Adrenal gland (tissue), 5 donors: Measurements from ENCODE around the gene CACNA1D.

Source experiments
- CTCF ChIP-seq, 6 experiments: fragments of 450-650 bp in 4 of 6; fragments of 200-600 bp in 2 of 6; sonication (generic) in 1 of 6; IDR thresholded peaks; 1 replicate in 5 of 6; 2 replicates in 1 of 6; pipeline versions ENCODE4 v1.5.1 to v1.8.0; 2016 to 2021; ENCODE audit warnings: antibody characterized with exemption in 6 of 6, mild to moderate bottlenecking in 2 of 6, moderate library complexity in 1 of 6
- POLR2A ChIP-seq, 2 donors: fragments of 450-650 bp; IDR thresholded peaks; one replicate each; pipeline ENCODE4 v1.6.1; 2017; ENCODE audit warnings: antibody characterized with exemption in 2 of 2, mild to moderate bottlenecking in 2 of 2, moderate library complexity in 1 of 2
- donor health status: DM: no; HTN: no; CAD: no.

GRCh38 chr3:53828581-53828980 is 334.2 kb downstream of the CACNA1D start:
- no peak for TF ChIP-seq CTCF (IDR thresholded peaks at IDR 0.05)
- no peak for TF ChIP-seq POLR2A (IDR thresholded peaks at IDR 0.05)
